Measurements from ENCODE around the gene KMT5B.

KMT5B gene

GRCh38 chr11:68215524-68216170, 2.6 kb upstream of the KMT5B start:
- DNase-seq = no peak

GRCh38 chr11:68215087-68215445, 2.0 kb upstream of the KMT5B start:
- DNase-seq = no peak

DNA sequence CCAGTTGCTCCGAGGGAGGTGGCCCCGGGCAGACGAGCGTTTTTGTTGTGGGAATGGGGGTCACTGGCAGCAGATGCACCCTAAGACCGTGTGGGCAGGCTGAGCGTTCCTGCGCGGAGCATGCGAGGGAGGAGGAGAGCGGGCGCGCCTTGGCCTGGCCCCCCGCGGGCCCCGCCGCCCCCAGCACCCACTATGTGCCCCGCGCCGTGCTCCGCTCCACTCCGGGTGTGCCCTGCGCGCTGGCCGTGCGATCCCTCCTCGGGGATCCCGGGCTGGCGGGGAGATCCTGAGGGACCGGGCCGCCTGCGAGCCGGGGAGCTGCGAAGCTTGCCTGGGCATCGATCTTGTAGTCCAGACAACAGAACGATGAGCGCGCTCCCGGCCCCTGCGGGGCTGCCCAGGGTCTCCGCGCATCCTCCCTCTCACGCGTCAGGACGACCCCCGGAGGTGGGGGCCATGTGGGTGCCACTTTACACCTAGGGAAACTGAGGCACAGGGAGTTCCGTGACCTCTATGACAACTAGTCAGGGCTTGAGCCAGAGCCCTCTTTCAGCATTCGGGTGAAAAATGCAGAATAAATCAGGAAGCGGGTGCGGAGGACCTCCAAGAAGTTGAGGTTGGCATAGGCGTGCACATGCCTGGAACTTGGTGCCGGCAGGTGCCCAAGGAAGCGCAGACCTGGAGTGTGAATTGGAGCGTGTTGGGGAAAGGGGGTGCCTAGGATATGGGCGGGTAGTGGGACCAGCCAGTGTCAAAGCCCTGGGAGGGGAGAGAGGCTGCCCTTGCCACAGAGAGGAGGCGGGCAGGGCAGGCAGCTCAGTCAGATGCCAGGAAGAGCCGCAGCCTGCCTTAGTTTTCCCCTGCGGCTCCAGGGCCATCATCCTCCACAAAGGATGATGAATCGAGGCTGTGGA, 1.3 kb upstream of the KMT5B start:
- no peak for DNase-seq

GRCh38 chr11:68213555-68214172, 568 bp upstream of the KMT5B start:
- DNase-seq = peak; percentile 82

- DNase-seq = peak; percentile 71
Measured at GRCh38 chr11:68212421-68213134, 518 bp downstream of the KMT5B start.

DNA sequence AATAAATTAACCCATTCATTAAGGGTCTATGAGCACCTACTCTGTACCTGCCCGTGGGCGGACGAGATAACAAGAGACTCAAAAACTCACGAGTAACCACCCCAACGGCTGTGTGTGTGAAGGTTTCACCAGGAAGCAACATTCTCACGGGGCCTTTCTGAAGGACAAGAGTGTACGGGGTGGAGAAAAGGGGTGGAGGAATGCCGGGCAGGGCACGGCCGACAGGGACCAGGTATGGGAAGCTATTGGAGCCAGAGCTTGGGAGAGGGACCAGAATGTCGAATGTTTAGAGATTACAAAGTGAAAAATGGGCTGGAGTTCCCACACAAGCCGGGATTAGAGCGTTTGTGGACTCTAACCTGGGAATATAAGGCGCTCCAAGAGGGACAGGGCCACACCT, 1.6 kb downstream of the KMT5B start:
- no peak for DNase-seq

GRCh38 chr11:68206211-68206610, 6.9 kb downstream of the KMT5B start:
- DNase-seq = peak; percentile 66

DNA sequence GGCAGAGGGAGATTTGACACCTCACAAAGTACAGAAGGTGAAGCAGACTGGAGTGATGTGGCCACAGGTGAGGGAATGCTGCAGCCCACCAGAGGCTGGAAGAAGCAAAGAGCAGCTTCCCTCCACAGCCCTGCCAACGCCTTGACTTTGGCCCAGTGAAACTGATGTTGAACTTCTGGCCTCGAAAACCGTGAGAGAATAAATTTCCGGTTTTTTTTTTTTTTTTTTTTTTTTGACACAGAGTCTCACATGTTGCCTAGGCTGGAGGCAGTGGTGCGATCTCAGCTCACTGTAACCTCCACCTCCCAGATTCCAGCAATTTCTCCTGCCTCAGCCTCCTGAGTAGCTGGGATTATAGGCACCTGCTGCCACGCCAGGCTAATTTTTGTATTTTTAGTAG, 8.7 kb downstream of the KMT5B start:
- DNase-seq = no peak

DNA sequence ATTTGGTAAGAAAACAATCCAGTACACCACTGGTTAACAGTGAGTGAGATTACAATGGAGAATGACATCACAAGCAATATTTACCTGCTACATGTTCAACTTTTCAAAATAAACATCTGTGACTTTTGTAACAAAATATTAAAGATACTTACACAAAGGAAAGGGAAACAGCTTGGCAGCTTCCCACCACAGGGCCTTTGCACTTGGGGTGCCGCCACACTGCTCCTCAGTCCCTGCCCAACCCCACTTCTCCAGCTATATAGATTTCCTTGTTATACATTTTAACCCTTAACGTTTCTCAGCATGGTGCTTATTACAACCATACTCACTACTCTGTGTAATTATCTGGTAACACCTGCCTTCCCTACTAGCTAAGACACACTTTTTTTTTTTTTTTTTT, 10.9 kb downstream of the KMT5B start:
- DNase-seq = peak; percentile 17

DNA sequence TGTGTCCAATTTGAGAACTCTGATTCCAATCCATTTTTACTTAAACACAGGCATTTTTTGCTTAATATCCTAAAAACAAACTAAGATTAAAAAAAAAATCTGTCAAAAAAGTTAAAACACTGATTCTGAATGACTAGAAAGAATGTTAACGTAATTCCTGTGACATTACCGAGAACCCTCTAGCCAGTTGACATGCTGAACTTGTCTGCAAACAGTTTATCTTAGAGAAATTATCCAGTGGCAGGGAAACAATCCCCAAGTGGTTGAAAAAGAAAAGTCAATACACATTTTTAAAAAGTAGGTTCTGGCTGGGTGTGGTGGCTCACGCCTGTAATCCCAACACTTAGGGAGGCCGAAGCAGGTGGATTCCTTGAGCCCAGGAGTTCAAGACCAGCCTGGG, 11.6 kb downstream of the KMT5B start:
- DNase-seq = no peak

GRCh38 chr11:68200639-68201038, 12.5 kb downstream of the KMT5B start:
- no peak for DNase-seq

DNA sequence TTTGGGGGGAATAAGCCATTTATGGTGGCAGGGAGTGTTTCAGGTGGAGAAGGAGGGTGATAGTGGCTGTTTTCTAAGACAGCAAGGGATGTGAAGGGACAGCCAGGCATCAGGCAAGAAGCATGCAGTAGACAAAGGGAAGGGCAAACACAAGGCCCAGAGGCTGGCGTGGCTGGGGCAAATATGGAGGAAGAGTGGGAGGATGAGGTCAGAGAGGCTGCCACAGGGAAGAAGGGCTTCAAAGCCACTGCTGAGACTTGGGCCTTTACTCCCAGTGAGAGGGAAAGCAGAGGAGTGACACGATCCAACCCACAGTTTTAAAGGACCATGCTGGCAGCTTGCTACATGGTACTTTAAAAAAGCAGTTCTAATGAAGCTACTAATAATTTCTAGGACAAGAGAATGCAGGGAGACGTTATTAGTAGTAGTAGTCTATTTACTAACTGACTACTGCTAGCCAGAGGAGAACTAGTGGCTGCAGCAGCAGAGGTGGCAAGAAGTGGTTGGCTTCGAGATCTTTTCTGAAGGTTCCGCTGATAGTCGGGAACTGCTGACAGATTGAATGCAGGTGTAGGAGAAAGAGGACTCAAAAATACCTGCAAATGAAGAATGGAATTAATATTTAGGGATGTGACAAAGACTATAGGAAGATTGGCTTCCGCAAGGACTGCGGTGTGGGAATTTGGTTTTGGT, 13.7 kb downstream of the KMT5B start:
- no peak for DNase-seq

DNA sequence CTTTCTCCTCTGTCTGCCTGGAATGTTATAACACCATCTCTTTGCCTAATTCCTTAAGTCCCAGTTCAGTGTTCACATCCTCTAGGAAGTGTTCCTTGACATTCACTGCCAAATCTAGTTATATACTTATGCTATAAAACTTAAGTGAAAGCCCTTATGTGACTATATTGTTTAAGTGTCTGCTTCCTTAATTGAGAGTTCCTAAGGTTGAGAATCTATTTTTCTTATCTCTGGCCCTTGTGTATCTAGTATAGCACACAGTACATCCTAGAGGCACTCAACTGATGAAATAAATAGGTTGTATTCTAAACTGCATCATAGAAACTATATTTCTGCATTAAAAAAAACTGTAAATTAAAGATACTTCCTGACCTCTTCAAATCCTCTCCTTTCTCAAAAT, 16.9 kb downstream of the KMT5B start:
- DNase-seq = no peak

- DNase-seq = no peak
Measured at GRCh38 chr11:68194675-68195294, 18.3 kb downstream of the KMT5B start.

GRCh38 chr11:68193018-68193417, 20.1 kb downstream of the KMT5B start:
- DNase-seq = no peak

DNA sequence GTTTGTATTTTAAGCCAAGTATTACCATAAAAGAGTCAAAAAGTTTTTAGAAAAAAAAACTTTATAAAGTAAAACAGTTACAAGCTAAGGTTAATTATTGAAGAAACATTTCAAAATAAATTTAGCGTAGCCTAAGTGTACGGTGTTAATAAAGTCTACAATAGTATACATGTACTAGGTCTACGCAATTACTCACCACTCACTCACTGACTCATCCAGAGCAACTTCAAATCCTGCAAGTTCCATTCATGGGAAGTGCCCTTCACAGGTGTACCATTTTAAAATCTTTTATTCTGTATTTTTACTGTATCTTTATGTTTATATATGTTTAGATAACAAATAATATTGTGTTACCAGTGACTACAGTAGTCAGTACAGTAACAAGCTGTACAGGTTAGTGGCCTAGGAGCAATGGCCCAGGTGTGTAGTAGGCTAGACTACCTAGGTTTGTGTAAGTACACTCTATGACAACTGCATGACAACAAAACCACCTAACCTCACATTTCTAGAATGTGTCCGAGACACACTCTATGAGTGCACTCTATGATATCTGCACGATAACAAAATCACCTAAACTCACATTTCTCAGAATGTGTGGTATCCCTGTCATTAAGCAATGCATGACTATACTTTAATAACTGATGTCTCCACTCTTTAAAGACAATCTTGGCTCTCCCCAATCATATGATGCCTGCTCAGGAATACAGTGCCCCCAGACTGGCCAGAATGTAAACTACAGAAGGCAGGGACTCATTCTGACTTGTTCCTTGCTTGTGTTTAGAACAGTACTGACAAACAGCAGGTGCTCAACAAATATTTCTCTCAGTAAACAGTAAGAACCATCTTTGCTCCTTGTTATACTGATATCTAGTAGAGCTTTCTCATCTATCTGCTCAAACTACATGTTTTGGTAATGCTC, 21.2 kb downstream of the KMT5B start:
- no peak for DNase-seq

- DNase-seq = no peak
Measured at GRCh38 chr11:68189888-68190287, 23.2 kb downstream of the KMT5B start.

DNA sequence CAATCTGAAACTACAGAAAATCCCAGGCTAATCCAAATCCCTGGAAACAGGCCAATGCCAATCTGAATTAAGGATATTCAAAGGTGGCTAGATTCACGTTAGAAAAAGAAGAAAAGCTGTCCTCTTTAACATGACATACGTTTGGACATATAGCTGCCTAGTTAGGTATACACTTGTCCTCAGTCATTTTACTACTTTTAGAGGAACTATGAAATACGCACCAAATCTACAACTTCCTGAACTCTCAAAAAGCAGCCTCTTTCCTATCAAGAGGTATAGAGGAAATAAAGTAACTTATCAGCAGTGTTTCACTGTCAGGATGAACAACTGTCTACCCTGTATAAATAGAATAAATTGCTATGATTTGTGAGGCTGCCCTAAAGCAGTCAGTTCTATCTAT, 24.0 kb downstream of the KMT5B start:
- no peak for DNase-seq

DNA sequence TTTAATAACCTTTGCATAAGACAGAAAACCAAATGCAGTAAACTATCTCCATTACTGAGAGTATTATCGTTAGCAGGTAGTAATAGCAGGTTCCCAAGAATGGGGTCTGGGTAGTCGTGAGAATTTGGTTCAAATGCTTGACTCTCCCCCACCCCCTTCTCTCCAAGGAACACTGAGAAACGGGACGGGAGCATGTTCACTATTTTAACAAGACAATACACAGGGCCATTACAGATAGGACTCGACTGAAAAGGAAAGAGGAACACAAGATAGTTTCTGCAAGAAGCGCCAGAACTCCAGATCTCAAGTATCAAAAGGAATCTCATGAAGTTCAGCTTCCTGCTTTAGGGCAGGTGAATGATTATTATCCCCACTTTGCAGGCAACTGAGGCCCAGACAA, 27.0 kb downstream of the KMT5B start:
- DNase-seq = no peak

- DNase-seq = no peak
Measured at GRCh38 chr11:68181719-68182451, 31.2 kb downstream of the KMT5B start.

Measured in NCI-H2171 treated with DMSO at 0.1 percent for 48 hours (cell line).